Activated naive CD4-positive, alpha-beta T cell (primary cell): ENCODE results near the gene GTPBP4.

Experiments
- DNase-seq, 4 experiments: peaks; one replicate each; lab custom pipeline; 2025; lab: John Stamatoyannopoulos, UW

The GTPBP4 gene

DNA sequence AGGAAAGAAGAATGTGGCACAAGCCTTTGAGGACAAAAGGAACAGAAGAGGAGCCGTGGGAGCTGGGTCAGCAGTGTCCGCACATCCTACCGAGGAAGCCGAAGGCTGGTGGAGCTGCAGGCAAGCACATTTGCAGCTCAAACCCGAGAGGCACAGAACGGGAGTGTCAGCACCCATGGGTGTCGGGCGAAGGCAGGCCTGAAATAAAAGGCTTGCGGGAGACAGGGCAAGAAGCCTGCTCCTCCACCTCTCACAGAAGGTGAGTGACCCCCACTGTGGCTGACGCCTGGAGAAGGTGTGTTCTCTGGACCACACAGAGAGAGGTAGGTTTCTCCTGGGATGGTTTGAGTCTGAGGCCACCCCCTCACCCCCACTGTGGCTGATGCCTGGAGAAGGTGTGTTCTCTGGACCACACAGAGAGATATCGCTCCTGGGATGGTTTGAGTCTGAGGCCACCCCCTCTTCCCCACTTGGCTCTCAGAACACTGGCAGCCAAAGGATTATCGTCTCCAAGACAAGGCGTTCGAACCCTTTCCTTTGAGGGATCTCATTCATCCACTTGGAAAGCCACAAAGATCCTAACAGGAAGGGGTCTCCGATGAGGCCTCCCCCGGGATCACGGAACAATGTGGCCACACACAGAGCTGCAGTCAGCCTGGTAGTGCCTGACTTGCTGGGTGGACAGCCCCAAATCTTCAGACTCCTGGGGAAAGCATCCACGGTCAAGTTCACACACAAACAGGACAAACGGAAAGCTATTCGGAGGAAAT lies 21.6 kb upstream of the GTPBP4 start:
- DNase-seq, result no peak

DNA sequence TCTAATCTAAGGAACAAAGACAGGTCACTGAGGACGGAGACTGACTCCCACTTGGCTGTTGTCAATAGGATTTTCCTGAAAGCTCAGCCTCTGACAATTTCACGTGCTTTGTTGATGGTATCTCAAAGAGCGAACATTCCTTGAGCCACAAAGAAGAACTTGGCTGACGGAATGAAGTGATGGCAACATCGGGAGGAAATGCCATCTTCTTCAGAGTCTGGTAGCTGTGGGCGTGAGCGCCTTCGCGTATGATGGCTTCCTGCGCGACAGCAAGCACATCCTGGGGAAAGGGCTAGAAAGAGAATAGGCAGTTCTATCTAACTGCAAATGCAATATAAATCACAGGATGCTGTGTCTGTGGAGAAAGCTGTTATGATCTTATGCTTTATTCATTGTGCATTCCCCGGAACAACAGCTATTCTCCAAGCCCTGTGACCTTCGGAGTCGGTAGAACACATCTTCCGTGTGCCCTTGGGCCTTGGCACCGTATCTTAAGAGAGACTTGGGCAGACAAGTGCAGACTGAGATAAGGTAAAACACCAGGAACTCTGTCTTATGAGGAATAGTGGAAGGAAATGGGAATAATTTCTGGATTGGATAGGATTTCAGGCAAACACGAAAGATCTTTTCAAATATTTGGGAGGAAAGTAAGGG lies 19.6 kb upstream of the GTPBP4 start:
- DNase-seq, result no peak

GRCh38 chr10:969473-970150 lies 18.6 kb upstream of the GTPBP4 start:
- no peak for DNase-seq

DNA sequence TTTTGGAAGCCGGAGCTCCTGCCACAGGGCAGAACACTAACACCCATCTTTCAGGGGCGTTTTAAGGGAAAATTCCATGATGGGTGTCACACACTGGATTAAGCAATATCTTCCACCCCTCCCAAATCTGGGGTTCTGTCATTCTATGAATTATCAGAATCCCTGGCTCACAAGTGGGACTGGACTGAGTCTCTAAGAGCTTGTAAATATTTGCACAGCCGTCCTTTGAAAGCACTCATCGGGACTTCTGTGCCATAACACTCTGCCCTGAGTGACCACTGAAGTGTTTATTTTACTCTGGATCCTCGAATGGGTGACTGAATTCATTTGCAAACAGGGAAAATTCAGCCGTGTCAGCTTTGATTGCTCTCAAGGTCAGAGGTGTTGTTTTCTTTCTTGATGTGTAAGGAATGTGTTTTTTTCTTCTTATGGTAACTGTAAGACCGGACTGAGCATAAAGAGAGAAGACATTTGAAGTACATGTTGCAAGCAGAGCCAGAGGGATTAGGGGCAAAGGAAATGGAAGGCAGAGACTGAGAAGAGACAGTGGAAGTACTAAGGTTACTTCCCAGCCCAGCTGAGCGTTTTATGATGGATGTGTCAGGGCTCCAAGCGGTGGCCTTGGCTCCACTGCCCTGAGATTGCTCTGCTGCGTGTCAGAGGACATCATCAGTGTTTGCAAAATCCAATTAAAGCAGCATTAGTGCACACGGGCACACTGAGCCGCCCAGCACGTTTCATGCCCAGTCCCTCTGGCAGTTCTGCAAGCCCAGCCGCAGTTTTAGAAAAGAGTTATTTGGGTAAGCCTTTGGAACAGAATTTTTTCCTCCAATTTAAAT lies 17.7 kb upstream of the GTPBP4 start:
- DNase-seq, result no peak

- no peak for DNase-seq
Measured at GRCh38 chr10:971150-971542, 17.1 kb upstream of the GTPBP4 start.

- DNase-seq, result no peak
Measured at GRCh38 chr10:971613-972012, 16.6 kb upstream of the GTPBP4 start.

- DNase-seq, result no peak
Measured at GRCh38 chr10:972763-973162, 15.5 kb upstream of the GTPBP4 start.

GRCh38 chr10:974038-974784 lies 14.0 kb upstream of the GTPBP4 start:
- no peak for DNase-seq

- no peak for DNase-seq
Measured at GRCh38 chr10:974785-975074, 13.5 kb upstream of the GTPBP4 start.

GRCh38 chr10:976316-976715 lies 11.9 kb upstream of the GTPBP4 start:
- no peak for DNase-seq

GRCh38 chr10:978826-979421 lies 9.3 kb upstream of the GTPBP4 start:
- no peak for DNase-seq

- no peak for DNase-seq
Measured at GRCh38 chr10:980468-981093, 7.7 kb upstream of the GTPBP4 start.

DNA sequence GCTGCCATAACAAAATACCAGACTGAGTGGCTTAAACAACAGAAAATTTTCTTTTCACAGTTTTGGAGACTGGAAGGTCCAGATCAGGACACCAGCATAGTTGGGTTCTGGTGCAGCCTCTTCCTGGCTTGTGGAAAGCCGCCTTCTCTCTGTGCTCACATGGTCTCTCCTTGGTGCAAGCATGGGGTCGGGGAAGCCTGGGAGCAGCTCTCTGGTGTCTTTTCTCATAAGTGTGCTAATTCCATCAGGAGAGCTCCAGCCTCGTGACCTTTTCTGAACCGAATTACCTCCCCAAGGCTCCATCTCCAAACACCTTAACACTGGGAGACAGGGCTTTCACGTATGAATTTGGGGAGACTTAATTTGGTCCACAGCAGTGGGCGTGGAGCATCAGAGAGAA lies 4.8 kb upstream of the GTPBP4 start:
- no peak for DNase-seq

GRCh38 chr10:983971-984655 lies 4.1 kb upstream of the GTPBP4 start:
- no peak for DNase-seq

GRCh38 chr10:985361-985760 lies 2.9 kb upstream of the GTPBP4 start:
- DNase-seq, result no peak

- DNase-seq, result no peak
Measured at GRCh38 chr10:986137-986825, 2.0 kb upstream of the GTPBP4 start.

GRCh38 chr10:986881-987619 lies 1.2 kb upstream of the GTPBP4 start:
- DNase-seq, result no peak

DNA sequence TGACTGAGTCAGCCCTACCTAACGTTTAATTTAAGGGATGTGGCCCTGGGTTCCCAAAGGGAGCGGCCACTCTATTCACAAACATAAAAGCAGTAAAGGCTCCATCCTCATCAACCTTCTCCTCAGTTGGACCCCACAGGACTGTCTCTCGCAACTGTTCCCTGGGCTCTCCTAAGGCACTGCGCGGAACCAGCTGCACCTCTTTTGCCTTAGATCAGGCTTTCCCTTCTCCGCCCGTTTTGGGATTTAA lies 689 bp upstream of the GTPBP4 start:
- no peak for DNase-seq
